Neutrophil (primary cell): ENCODE data around the gene MUC2.

ENCODE experiments used
- H3K27ac ChIP-seq: fragments of 200-600 bp; sonication (generic); 2 replicates; pipeline ENCODE4 v1.5.1; 2016; ENCODE audit warnings: mild to moderate bottlenecking, moderate library complexity
- H3K27me3 ChIP-seq: fragments of 200-600 bp; sonication (generic); 2 replicates; pipeline ENCODE4 v1.6.0; 2016; ENCODE audit warnings: mild to moderate bottlenecking
- H3K36me3 ChIP-seq: fragments of 200-600 bp; sonication (generic); 2 replicates; pipeline ENCODE4 v1.5.1; 2017
- H3K4me1 ChIP-seq, 2 experiments: fragments of 200-600 bp in 1 of 2; sonication (generic) in 1 of 2; 1 replicate in 1 of 2; 2 replicates in 1 of 2; pipeline versions ENCODE4 v1.5.1 to v1.6.1; 2013 to 2016; ENCODE audit warnings: low read depth in 1 of 2, low read length in 1 of 2, mild to moderate bottlenecking in 1 of 2, moderate library complexity in 1 of 2; ENCODE audit not compliant: control insufficient read depth in 1 of 2, insufficient read depth in 1 of 2
- H3K4me3 ChIP-seq, 2 experiments: fragments of 200-600 bp in 1 of 2; sonication (generic) in 1 of 2; 1 replicate in 1 of 2; 2 replicates in 1 of 2; pipeline ENCODE4 v1.5.1; 2013 to 2016; ENCODE audit warnings: low read depth in 1 of 2, low read length in 1 of 2, mild to moderate bottlenecking in 1 of 2, moderate library complexity in 1 of 2
- H3K9me3 ChIP-seq: fragments of 200-600 bp; sonication (generic); 2 replicates; pipeline ENCODE4 v1.5.1; 2016
- CTCF ChIP-seq: fragments of 200-600 bp; sonication (generic); IDR thresholded peaks from 2 replicates; pipeline ENCODE4 v1.5.1; 2016; ENCODE audit warnings: antibody characterized with exemption

The MUC2 gene

GRCh38 chr11:1041471-1041870 lies 33.2 kb upstream of the MUC2 start:
- Histone ChIP-seq H3K4me1 (no peaks in the 10 kb centered on the region), H3K27ac (no peak overlapping the region), H3K4me3 (no peak overlapping the region), H3K27me3 (no peaks in the 10 kb centered on the region), H3K36me3 (no peaks in the 10 kb centered on the region), H3K9me3 (no peaks in the 10 kb centered on the region)
- no peak for TF ChIP-seq CTCF

GRCh38 chr11:1041936-1042608 lies 32.6 kb upstream of the MUC2 start:
- TF ChIP-seq CTCF: no peak
- H3K27ac ChIP-seq: no peak overlapping the region
- H3K27me3 ChIP-seq: no peaks in the 10 kb centered on the region
- H3K36me3 ChIP-seq: no peaks in the 10 kb centered on the region
- H3K9me3 ChIP-seq: no peaks in the 10 kb centered on the region
- no peaks in the 10 kb centered on the region for H3K4me1 ChIP-seq
- no peak overlapping the region for H3K4me3 ChIP-seq

- Histone ChIP-seq H3K27ac (no peak overlapping the region), H3K36me3 (no peaks in the 10 kb centered on the region), H3K4me3 (no peak overlapping the region), H3K27me3 (no peaks in the 10 kb centered on the region), H3K9me3 (no peaks in the 10 kb centered on the region), H3K4me1 (peaks cover 6 to 7% of the 10 kb centered on the region in 2 experiments)
- no peak for TF ChIP-seq CTCF
Observed at GRCh38 chr11:1042626-1043562, 31.8 kb upstream of the MUC2 start.

GRCh38 chr11:1043563-1044096 lies 31.0 kb upstream of the MUC2 start:
- Histone ChIP-seq H3K4me1 (peaks cover 12 to 13% of the 10 kb centered on the region in 2 experiments), H3K27ac (no peak overlapping the region), H3K36me3 (no peaks in the 10 kb centered on the region), H3K9me3 (no peaks in the 10 kb centered on the region), H3K27me3 (no peaks in the 10 kb centered on the region), H3K4me3 (no peak overlapping the region)
- no peak for TF ChIP-seq CTCF

GRCh38 chr11:1044160-1044559 lies 30.5 kb upstream of the MUC2 start:
- Histone ChIP-seq H3K36me3 (no peaks in the 10 kb centered on the region), H3K27ac (no peak overlapping the region), H3K4me3 (no peak overlapping the region), H3K27me3 (no peaks in the 10 kb centered on the region), H3K9me3 (no peaks in the 10 kb centered on the region), H3K4me1 (peaks cover 17 to 18% of the 10 kb centered on the region in 2 experiments)
- TF ChIP-seq CTCF: no peak
